HG03103 (cell line): Measurements from ENCODE around the gene TMEM41A.

ENCODE experiments used
- ATAC-seq: cut with Tn5 transposase; IDR thresholded peaks from one replicate; pipeline ENCODE4 v1.9.1; 2021; ENCODE audit warnings: low read depth; ENCODE audit not compliant: unreplicated experiment

The TMEM41A gene

GRCh38 chr3:185498503-185499396, at the start of gene TMEM41A:
TSS of gene TMEM41A (minus strand) at chr3:185499035. CDS start at chr3:185498961, 74 bp downstream.
- peak; percentile 91 for ATAC-seq

DNA sequence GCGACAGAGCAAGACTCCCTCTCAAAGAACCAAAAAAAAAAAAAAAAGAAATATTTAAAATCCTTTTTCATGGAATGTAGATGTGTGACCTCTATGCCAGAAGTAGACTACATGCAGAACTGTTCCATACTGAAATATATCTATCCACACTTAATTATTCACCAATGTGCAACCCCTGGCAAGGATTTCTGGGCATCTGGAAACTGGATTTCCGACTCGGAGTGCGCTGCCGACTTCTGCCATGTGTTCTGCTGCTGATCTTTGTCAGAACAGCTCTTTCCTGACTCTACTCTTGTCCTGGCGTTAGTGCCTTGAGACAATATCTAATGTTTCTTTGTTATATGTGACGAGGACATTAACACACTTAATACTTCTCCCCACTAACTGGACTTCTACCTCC, 41.9 kb upstream of the TMEM41A start:
- ATAC-seq = no peak

GRCh38 chr3:185539934-185540333, 41.1 kb upstream of the TMEM41A start:
- ATAC-seq = no peak

- ATAC-seq = peak; percentile 96
Observed at GRCh38 chr3:185537369-185537970, 38.6 kb upstream of the TMEM41A start.

DNA sequence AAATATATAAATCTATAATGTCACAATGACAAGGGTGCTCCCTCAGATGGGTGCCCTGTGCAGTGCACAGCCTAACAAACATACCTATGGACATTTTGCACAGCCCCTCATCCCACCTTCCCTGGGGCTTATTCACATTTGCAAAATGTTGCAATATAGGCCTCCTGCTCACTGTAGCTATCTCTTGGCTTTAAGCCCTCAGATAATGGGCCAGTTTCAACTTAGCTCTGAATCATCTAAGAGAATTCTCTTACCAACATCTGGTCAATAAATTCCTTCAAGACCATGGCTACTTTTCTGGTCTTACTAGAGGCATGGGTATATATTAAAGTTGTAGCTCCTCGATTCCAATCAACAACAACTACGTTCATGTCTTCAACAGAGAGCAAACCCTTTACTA, 35.7 kb upstream of the TMEM41A start:
- ATAC-seq = no peak

DNA sequence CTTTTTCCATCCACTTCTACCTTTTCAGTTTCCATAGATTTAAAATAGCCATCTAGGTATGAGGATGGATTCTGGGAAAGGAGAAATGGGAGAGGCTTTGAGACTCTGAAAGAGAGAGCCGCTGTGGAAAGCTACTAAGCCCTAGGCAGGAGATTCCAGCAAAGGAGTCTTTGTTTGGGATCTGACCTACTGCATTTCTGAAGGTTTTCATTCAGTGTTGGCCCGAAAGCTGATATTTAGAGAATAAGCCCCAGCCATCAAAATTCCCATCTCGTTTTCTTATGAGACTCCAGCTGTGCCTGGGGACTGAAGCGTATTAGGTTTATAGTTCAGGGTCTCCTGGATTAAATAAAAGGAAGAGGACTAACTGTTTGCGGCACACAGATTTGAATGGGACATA, 34.1 kb upstream of the TMEM41A start:
- no peak for ATAC-seq

- ATAC-seq = no peak
Observed at GRCh38 chr3:185530856-185531255, 32.0 kb upstream of the TMEM41A start.

GRCh38 chr3:185528532-185528931, 29.7 kb upstream of the TMEM41A start:
- no peak for ATAC-seq

- ATAC-seq = no peak
Observed at GRCh38 chr3:185527364-185527763, 28.5 kb upstream of the TMEM41A start.

DNA sequence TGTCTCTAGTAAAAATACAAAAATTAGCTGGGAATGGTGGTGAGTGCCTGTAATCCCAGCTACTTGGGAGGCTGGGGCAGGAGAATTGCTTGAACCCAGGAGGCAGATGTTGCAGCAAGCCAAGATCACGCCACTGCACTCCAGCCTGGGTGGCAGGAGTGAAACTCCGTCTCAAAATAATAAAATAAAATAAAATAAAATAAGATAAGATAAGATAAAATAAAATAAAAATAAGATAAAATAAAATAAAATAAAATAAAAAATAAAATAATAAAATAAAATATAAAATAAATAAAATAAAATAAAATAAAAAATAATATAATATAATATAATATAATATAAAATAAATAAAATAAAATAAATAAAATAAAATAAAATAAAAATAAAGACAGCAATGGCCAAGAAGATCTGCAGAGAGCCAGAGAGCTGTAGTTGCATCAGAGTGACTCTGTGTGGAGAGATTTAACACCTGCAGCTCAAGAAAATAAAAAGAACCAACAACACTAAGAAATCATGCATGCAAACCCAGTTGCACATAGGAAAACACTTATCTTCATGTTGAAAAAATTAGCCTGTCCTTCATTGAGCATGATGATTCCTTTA, 27.6 kb upstream of the TMEM41A start:
- no peak for ATAC-seq

- ATAC-seq = no peak
Observed at GRCh38 chr3:185521349-185522138, 22.7 kb upstream of the TMEM41A start.

- ATAC-seq = no peak
Observed at GRCh38 chr3:185519021-185519420, 20.2 kb upstream of the TMEM41A start.

GRCh38 chr3:185517387-185518130, 18.7 kb upstream of the TMEM41A start:
- no peak for ATAC-seq

DNA sequence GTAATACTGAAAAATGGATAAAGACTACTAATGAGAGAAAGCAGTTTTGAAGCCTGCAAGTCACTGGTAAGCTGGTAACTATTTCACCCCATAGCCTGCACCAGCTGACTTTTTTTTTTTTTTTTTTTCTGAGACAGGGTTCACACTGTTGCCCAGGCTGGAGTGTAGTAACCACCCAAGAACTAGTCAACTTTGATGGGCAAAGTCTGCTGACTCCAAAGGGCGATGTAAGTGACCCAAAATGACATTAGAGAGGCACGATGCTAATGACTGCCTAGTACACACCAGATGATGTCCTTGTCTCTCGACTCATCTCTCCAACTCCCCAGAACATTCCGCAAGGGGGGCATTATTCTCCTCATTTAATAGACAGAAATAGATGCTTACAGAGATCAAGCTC, 12.9 kb upstream of the TMEM41A start:
- no peak for ATAC-seq

GRCh38 chr3:185508335-185508991, 9.6 kb upstream of the TMEM41A start:
- ATAC-seq = no peak

DNA sequence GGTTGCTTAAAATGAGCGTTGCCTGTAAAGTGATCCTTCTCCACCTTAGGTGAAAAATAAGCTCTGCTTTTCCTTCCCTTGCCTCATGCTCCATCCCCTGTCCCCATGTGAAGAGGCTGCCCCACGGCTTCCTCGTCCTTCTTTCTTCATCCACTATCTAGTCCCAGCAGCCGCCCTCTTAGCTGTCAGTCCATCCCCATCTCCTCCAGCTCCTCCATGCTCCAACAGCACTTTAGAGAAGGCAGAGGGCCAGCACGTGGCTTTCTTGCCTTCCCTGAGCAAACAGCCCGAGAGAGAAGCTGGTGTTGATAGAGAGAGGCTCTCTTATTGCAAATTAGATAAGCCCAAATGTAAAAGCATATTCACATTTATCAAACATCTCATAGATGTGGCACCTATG, 9.0 kb upstream of the TMEM41A start:
- no peak for ATAC-seq

- no peak for ATAC-seq
Observed at GRCh38 chr3:185504636-185505035, 5.8 kb upstream of the TMEM41A start.

DNA sequence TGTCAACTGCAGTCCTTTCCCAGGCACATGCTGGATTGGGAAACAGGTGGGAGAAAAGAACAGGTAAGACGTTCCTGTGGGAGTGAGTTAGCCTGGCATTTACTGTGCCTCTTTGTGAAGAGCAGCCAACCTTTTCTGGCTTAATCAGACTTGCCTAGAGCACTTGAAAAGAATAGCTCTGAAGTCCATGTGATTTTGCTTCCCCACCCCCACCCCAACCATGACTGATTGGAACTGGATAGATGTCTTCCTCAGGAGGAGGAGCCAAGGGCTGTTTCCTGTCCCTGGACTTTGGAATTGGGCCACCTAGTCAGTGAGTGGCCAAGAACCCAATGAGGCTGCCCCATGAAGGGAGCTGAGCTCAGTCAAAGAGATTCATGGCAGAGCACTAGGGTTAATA, 4.7 kb upstream of the TMEM41A start:
- no peak for ATAC-seq

DNA sequence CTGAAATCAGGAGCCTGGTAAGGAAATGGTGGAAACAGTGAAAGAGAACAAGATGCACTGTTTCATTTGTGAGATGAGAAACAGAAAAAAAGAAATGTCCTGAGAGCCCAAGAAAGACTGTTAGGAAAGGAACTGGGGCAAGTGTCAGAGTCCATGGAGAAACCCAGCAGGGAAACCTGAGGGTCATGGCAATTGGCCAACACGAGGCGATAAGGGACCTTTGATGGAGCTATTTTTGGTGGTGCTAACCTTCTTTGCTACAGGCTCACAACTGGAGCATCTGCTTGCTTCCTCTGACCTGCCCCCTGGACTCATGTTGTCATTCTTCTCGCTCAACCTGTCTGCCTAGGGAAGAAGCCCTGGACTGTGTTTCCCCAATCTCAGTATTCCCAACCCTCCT, 4.2 kb upstream of the TMEM41A start:
- no peak for ATAC-seq

GRCh38 chr3:185490241-185490640, 8.6 kb downstream of the TMEM41A start:
- ATAC-seq = no peak
